ENCODE results near the gene RC3H2. TPM values are rescaled to one million over a fixed set of nuclear protein-coding genes. Genes with fewer than 3 reads are reported as not detected.

RC3H2 gene
- total RNA-seq, 1 donor from 2014 or later, result 56.7 TPM

DNA sequence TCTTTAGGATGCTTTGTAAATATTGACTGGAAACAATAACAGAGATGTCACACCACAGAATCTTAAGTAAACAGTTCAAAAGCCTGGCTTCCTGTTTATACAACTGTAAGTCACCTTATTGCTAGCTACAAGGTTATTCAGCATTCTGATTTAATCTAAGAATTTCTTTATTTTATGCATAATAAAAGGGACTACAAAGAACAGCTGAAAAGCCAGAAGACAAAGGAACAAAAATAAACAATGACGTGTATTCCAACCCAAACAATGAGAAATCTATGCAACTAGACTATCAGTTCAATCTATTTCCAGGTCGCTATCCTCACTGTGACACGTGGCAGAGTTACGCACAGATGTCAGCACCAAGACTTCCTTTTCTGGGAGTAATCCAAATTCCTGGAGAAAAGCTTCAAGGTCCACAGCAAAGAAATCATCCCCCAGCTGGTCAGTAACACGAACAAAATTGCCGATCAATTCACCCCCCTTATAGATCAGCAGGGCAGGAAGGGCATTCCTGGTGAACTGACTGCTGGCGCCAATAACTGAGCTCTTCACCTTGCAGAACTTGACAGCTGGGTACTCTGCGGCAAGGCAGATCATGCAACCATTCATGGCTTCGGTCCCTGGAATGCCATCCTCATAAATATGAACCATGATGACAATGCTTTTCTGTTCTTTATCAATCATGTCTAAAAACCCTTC lies 85.2 kb downstream of the RC3H2 start:
- Histone ChIP-seq H4K20me1 (ENCODE audit: low read depth) (peaks cover 43% of the 10 kb centered on the region), H3K9ac (no peak overlapping the region), H3F3A (ENCODE audit: low read depth) (no peaks in the 10 kb centered on the region), H2AFZ (replicated peaks) (no peak overlapping the region), H3K79me2 (ENCODE audit: low read depth) (peaks cover 17% of the 10 kb centered on the region), H3K27me3 (no peaks in the 10 kb centered on the region), H3K4me3 (no peak overlapping the region), H3K4me2 (no peak overlapping the region), H3K4me1 (no peaks in the 10 kb centered on the region), H3K36me3 (peaks cover 10% of the 10 kb centered on the region), H3K27ac (no peak overlapping the region), H3K9me3 (ENCODE audit: low read depth) (no peaks in the 10 kb centered on the region)
- DNase-seq (ENCODE audit: low spot score), result no peak
- H3K9me3 Mint-ChIP-seq, result no peaks in the 10 kb centered on the region
- peaks cover 25% of the 10 kb centered on the region for H3K36me3 Mint-ChIP-seq
- no peak overlapping the region for H3K4me3 Mint-ChIP-seq
- TF ChIP-seq, protein P1, sequence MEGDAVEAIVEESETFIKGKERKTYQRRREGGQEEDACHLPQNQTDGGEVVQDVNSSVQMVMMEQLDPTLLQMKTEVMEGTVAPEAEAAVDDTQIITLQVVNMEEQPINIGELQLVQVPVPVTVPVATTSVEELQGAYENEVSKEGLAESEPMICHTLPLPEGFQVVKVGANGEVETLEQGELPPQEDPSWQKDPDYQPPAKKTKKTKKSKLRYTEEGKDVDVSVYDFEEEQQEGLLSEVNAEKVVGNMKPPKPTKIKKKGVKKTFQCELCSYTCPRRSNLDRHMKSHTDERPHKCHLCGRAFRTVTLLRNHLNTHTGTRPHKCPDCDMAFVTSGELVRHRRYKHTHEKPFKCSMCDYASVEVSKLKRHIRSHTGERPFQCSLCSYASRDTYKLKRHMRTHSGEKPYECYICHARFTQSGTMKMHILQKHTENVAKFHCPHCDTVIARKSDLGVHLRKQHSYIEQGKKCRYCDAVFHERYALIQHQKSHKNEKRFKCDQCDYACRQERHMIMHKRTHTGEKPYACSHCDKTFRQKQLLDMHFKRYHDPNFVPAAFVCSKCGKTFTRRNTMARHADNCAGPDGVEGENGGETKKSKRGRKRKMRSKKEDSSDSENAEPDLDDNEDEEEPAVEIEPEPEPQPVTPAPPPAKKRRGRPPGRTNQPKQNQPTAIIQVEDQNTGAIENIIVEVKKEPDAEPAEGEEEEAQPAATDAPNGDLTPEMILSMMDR (IDR thresholded peaks at IDR 0.05), result no peak
- TF ChIP-seq EZH2phosphoT487 (IDR thresholded peaks at IDR 0.05), result no peak
- TF ChIP-seq EZH2 (IDR thresholded peaks at IDR 0.05), result no peak
- H3K4me1 Mint-ChIP-seq, result no peaks in the 10 kb centered on the region
- H3K27me3 Mint-ChIP-seq (ENCODE audit: insufficient read depth, low read depth), result no peaks in the 10 kb centered on the region
- no peak overlapping the region for H3K27ac Mint-ChIP-seq

DNA sequence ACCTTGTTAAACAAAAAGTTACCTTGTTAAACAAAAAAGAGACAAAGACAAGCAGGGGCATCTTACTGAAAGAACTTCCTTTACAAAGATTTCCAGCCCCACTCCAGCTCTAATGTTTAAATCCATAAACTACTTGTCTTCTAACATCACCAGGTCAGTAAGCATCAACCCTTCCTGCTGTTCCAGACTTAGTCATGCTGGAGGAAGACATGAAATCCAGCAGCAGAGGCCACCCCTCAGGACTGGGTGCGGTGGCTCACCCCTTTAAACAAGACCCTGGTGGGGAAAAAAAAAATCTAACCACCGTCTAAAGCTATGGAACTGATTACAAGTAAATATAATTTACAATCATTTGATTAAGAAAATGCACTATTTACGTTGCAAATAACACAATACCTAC lies 85.8 kb downstream of the RC3H2 start:
- Histone ChIP-seq H3K4me2 (no peak overlapping the region), H4K20me1 (ENCODE audit: low read depth) (peaks cover 39% of the 10 kb centered on the region), H3K27me3 (no peaks in the 10 kb centered on the region), H3F3A (ENCODE audit: low read depth) (no peaks in the 10 kb centered on the region), H3K9ac (no peak overlapping the region), H3K4me3 (no peak overlapping the region), H3K9me3 (ENCODE audit: low read depth) (no peaks in the 10 kb centered on the region), H3K4me1 (no peaks in the 10 kb centered on the region), H3K27ac (no peak overlapping the region), H2AFZ (replicated peaks) (no peak overlapping the region), H3K79me2 (ENCODE audit: low read depth) (peaks cover 11% of the 10 kb centered on the region), H3K36me3 (peaks cover 10% of the 10 kb centered on the region)
- Mint-ChIP-seq H3K4me1 (no peaks in the 10 kb centered on the region), H3K36me3 (peaks cover 25% of the 10 kb centered on the region), H3K9me3 (no peaks in the 10 kb centered on the region), H3K27me3 (ENCODE audit: insufficient read depth, low read depth) (no peaks in the 10 kb centered on the region), H3K27ac (no peak overlapping the region), H3K4me3 (no peak overlapping the region)
- TF ChIP-seq EZH2 (IDR thresholded peaks at IDR 0.05) (no peak), EZH2phosphoT487 (IDR thresholded peaks at IDR 0.05) (no peak)
- TF ChIP-seq, protein P1 (IDR thresholded peaks at IDR 0.05), result no peak
- no peak for DNase-seq (ENCODE audit: low spot score)

DNA sequence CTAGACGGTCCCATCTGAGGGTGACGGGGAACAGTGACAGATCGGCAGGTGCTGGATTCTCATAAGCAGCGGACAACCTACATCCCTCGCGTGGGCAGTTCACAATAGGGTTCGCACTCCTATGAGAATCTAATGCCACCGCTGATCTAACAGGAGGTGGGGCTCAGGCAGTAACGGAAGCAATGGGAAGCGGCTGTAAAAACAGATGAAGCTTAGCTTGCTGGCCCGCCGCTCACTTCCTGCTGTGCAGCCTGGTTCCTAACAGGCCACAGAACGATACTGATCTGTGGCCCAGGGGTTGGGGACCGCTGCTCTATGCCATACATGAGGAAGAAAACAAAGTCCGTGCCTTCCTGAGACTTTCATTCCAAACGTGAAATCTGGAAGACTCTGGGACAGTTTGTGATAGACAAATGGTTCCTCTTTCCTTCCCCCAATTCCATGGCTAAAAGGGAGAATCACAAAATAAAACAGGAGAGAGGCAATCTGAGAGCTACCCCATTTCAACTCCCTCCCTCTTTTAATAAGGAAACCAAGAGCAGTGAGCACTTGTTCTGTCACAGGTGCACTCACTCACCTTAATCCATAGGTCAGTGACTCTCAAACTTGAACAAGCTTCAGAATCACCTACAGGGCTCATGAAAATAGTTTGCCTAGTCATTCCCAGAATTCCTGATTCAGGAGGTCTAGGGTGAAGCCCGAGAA lies 88.8 kb downstream of the RC3H2 start:
- Histone ChIP-seq H4K20me1 (ENCODE audit: low read depth) (peaks cover 13% of the 10 kb centered on the region), H3K27me3 (no peaks in the 10 kb centered on the region), H3K79me2 (ENCODE audit: low read depth) (no peaks in the 10 kb centered on the region), H3K4me1 (no peaks in the 10 kb centered on the region), H3K4me2 (no peak overlapping the region), H3K9me3 (ENCODE audit: low read depth) (no peaks in the 10 kb centered on the region), H3K9ac (no peak overlapping the region), H3F3A (ENCODE audit: low read depth) (no peaks in the 10 kb centered on the region), H3K4me3 (no peak overlapping the region), H3K36me3 (peaks cover 10% of the 10 kb centered on the region), H3K27ac (no peak overlapping the region), H2AFZ (replicated peaks) (no peak overlapping the region)
- no peak overlapping the region for H3K27ac Mint-ChIP-seq
- DNase-seq (ENCODE audit: low spot score), result no peak
- H3K27me3 Mint-ChIP-seq (ENCODE audit: insufficient read depth, low read depth), result no peaks in the 10 kb centered on the region
- H3K4me3 Mint-ChIP-seq, result no peak overlapping the region
- no peaks in the 10 kb centered on the region for H3K9me3 Mint-ChIP-seq
- H3K36me3 Mint-ChIP-seq, result peaks cover 13% of the 10 kb centered on the region
- H3K4me1 Mint-ChIP-seq, result no peaks in the 10 kb centered on the region
- TF ChIP-seq, protein P1 (IDR thresholded peaks at IDR 0.05), result no peak
- TF ChIP-seq EZH2 (IDR thresholded peaks at IDR 0.05), result no peak
- TF ChIP-seq EZH2phosphoT487 (IDR thresholded peaks at IDR 0.05), result no peak
